Bronchial epithelial cell (primary cell): ENCODE results near the gene SMYD1. TPM values are rescaled to one million over a fixed set of nuclear protein-coding genes. Genes with fewer than 3 reads are reported as not detected.

Experiments used
- DNase-seq: peaks from one replicate; pipeline ENCODE4 v3.0.0-alpha.2; 2010; ENCODE audit warnings: low read depth
- FAIRE-seq: peaks from 2 replicates; lab custom pipeline; 2011; peaks lifted over from hg19 to GRCh38; lab: Jason Lieb, UNC
- H3K27me3 ChIP-seq: 2 replicates; pipeline ENCODE4 v1.5.1; 2011; ENCODE audit warnings: low read length; ENCODE audit not compliant: control insufficient read depth, insufficient read depth
- H3K36me3 ChIP-seq: 2 replicates; pipeline ENCODE4 v1.5.1; 2011; ENCODE audit warnings: low read length; ENCODE audit not compliant: control insufficient read depth, insufficient read depth
- H3K4me3 ChIP-seq: 2 replicates; pipeline ENCODE4 v1.5.1; 2011; ENCODE audit warnings: mild to moderate bottlenecking, low read depth, low read length, control low read depth
- total RNA-seq: library from RNA; depleted of rRNA; stranded (reverse); fragments of >200 nt; gene quantifications from 2 replicates; pipeline ENCODE4 v1.2.1, GENCODE V29; 2014
- TF ChIP-seq, protein P1 (sequence below): IDR thresholded peaks from 2 replicates; pipeline ENCODE4 v1.5.1; 2011; ENCODE audit warnings: mild to moderate bottlenecking, moderate library complexity, low read length, control low read depth, inconsistent platforms; ENCODE audit not compliant: insufficient read depth, severe bottlenecking

SMYD1 gene
- total RNA-seq, 1 donor from 2014 or later = not detected

DNA sequence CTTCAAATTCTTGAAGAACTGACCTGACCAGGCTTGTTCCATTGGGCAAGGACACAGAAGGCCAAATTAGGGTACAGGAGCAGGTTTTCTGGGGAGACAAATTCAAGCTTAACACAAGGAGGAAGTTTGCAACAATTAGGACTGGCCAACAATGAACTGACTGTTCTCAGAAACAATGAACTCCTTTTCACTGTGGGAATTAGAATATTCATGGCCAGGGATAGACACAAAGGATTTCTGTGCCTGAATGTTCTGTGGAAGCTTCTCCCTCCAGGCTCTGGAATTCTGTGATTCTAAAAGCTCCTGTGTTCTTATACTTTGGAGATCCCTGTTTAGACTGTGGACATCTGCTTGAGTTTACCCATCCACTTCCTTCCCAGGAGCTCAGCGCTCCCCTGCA lies 15.2 kb downstream of the SMYD1 start:
- no peaks in the 10 kb centered on the region for H3K27me3 ChIP-seq
- FAIRE-seq = no peak
- TF ChIP-seq, protein P1, sequence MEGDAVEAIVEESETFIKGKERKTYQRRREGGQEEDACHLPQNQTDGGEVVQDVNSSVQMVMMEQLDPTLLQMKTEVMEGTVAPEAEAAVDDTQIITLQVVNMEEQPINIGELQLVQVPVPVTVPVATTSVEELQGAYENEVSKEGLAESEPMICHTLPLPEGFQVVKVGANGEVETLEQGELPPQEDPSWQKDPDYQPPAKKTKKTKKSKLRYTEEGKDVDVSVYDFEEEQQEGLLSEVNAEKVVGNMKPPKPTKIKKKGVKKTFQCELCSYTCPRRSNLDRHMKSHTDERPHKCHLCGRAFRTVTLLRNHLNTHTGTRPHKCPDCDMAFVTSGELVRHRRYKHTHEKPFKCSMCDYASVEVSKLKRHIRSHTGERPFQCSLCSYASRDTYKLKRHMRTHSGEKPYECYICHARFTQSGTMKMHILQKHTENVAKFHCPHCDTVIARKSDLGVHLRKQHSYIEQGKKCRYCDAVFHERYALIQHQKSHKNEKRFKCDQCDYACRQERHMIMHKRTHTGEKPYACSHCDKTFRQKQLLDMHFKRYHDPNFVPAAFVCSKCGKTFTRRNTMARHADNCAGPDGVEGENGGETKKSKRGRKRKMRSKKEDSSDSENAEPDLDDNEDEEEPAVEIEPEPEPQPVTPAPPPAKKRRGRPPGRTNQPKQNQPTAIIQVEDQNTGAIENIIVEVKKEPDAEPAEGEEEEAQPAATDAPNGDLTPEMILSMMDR = no peak
- H3K4me3 ChIP-seq = no peak overlapping the region
- DNase-seq = no peak
- H3K36me3 ChIP-seq = no peaks in the 10 kb centered on the region

DNA sequence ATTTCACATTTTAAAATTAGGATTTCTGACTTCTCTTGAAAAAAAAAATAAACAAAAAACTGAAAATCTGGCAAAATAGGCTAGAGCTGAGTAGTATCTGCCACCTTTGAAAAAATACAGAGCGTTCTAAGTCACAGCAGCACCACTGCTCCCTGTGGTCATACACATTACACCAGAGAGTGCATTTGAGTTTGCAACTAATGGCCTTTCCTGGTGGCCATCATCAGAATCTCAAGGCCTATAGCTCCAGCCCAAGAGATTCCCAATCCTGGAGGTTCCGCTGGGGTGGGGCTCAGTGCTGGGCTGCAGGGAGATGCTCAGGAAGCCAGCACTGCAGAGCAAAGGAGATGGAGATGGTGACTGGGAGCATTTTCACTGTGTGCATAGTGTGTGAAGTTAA lies 17.5 kb downstream of the SMYD1 start:
- FAIRE-seq (no peak), DNase-seq (no peak)
- no peaks in the 10 kb centered on the region for H3K36me3 ChIP-seq
- no peak overlapping the region for H3K4me3 ChIP-seq
- H3K27me3 ChIP-seq = no peaks in the 10 kb centered on the region
- TF ChIP-seq, protein P1 = no peak

DNA sequence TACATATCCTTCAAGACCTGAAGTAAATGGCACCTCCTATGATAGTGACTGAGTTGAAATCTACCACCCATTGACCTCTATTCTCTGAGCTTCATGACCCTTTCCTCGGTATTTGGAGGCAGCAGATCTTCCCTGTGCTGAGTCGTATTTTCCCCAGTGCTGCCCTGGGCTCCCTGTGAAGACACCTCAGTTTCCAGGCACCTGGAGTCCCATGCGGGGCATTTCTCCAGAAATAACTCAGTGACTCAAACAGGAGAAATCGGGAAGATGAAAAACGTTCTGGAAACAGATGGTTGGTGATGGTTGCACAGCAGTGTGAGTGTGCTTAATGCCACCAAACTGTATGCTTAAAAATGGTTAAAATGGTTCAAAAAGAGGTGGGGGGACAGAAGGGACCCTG lies 18.0 kb downstream of the SMYD1 start:
- Histone ChIP-seq H3K27me3 (no peaks in the 10 kb centered on the region), H3K36me3 (no peaks in the 10 kb centered on the region), H3K4me3 (no peak overlapping the region)
- TF ChIP-seq, protein P1 = no peak
- DNase-seq (no peak), FAIRE-seq (no peak)

DNA sequence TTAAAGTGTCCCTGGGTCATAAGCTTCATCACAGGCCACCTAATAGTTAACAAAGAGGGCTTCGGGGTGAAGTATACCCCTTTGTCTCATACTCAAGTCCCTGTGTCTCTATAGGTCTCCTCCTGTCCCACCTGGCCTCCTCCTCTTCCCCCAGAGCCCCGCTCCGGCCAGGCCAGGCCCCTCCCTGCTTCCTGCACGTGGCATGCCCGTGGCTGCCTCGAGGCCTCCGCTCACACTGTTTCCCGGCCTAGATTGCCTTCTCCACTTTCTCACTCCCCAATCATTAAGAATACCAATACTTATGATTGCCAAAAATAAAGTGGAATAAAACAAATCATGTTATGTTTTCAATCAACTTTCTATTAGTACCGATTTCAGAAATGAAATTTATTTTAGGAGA lies 18.8 kb downstream of the SMYD1 start:
- Histone ChIP-seq H3K36me3 (no peaks in the 10 kb centered on the region), H3K4me3 (no peak overlapping the region), H3K27me3 (no peaks in the 10 kb centered on the region)
- FAIRE-seq = no peak
- TF ChIP-seq, protein P1 = no peak
- DNase-seq = no peak

DNA sequence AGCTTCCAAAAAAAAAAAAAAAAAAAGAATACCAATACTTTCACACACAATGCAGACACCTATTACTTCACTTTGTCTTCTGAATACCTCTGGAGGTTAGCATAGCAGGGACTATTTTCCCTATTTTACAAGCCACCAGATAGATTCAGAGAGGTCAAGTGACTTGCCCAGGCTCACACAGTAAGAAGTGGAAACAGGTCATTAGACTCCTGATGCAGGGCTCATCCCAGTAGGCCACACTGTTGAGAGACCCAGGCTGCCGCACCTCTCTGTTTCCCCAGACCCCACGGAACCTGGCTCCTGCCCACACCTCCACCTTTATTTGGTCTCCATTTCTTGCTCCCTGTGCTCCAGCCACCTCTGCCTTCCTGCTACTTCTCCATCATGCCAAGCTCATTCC lies 19.4 kb downstream of the SMYD1 start:
- no peak for FAIRE-seq
- DNase-seq = no peak
- TF ChIP-seq, protein P1 = no peak
- no peaks in the 10 kb centered on the region for H3K36me3 ChIP-seq
- no peak overlapping the region for H3K4me3 ChIP-seq
- no peaks in the 10 kb centered on the region for H3K27me3 ChIP-seq

DNA sequence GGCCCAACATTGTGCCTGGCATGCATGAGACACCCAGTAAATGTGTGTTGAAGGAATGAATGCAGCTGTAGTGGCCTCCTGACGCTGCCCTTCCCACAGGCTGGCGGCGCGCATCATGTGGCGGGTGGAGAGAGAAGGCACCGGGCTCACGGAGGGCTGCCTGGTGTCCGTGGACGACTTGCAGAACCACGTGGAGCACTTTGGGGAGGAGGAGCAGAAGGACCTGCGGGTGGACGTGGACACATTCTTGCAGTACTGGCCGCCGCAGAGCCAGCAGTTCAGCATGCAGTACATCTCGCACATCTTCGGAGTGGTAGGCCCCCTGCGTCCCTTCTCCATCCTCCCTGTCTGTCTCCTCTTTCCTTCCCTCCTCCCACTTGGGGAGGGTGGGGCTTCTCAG lies 20.1 kb downstream of the SMYD1 start:
- no peak for FAIRE-seq
- DNase-seq = no peak
- Histone ChIP-seq H3K27me3 (no peaks in the 10 kb centered on the region), H3K36me3 (no peaks in the 10 kb centered on the region), H3K4me3 (no peak overlapping the region)
- TF ChIP-seq, protein P1 = no peak
